Effector memory CD4-positive, alpha-beta T cell (primary cell): ENCODE data around the gene SEC22C.

ENCODE experiments used
- DNase-seq, 3 donors: peaks; one replicate each; pipeline ENCODE4 v3.0.0-alpha.2; 2020
- H3K27ac ChIP-seq: 2 replicates; pipeline ENCODE4 v1.7.0; 2013; ENCODE audit warnings: mild to moderate bottlenecking, low read length, moderate library complexity; ENCODE audit not compliant: insufficient read depth, poor library complexity, severe bottlenecking
- H3K27me3 ChIP-seq: replicated peaks from 2 replicates; pipeline ENCODE4 v1.7.0; 2013; ENCODE audit warnings: mild to moderate bottlenecking, low read length; ENCODE audit not compliant: insufficient read depth, control insufficient read depth, poor library complexity, severe bottlenecking
- H3K36me3 ChIP-seq: 2 replicates; pipeline ENCODE4 v1.7.0; 2013; ENCODE audit warnings: mild to moderate bottlenecking, low read length, moderate library complexity; ENCODE audit not compliant: control insufficient read depth, insufficient read depth
- H3K4me1 ChIP-seq: 2 replicates; pipeline ENCODE4 v1.7.0; 2013; ENCODE audit warnings: low read length, mild to moderate bottlenecking; ENCODE audit not compliant: control insufficient read depth, insufficient read depth, poor library complexity, severe bottlenecking
- H3K4me3 ChIP-seq: 2 replicates; pipeline ENCODE4 v1.7.0; 2013; ENCODE audit warnings: low read length, low read depth, mild to moderate bottlenecking; ENCODE audit not compliant: insufficient read depth, poor library complexity, severe bottlenecking
- H3K9me3 ChIP-seq: 2 replicates; pipeline ENCODE4 v1.7.0; 2013; ENCODE audit warnings: mild to moderate bottlenecking, low read length, moderate library complexity; ENCODE audit not compliant: control insufficient read depth
- total RNA-seq, 3 donors: gene quantifications; one replicate each; lab custom pipeline; 2026; lab: John Stamatoyannopoulos, UW

Gene SEC22C, protein sequence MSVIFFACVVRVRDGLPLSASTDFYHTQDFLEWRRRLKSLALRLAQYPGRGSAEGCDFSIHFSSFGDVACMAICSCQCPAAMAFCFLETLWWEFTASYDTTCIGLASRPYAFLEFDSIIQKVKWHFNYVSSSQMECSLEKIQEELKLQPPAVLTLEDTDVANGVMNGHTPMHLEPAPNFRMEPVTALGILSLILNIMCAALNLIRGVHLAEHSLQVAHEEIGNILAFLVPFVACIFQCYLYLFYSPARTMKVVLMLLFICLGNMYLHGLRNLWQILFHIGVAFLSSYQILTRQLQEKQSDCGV
- 84.4 to 118 (median 107) reads per million in 3 donors for total RNA-seq

DNA sequence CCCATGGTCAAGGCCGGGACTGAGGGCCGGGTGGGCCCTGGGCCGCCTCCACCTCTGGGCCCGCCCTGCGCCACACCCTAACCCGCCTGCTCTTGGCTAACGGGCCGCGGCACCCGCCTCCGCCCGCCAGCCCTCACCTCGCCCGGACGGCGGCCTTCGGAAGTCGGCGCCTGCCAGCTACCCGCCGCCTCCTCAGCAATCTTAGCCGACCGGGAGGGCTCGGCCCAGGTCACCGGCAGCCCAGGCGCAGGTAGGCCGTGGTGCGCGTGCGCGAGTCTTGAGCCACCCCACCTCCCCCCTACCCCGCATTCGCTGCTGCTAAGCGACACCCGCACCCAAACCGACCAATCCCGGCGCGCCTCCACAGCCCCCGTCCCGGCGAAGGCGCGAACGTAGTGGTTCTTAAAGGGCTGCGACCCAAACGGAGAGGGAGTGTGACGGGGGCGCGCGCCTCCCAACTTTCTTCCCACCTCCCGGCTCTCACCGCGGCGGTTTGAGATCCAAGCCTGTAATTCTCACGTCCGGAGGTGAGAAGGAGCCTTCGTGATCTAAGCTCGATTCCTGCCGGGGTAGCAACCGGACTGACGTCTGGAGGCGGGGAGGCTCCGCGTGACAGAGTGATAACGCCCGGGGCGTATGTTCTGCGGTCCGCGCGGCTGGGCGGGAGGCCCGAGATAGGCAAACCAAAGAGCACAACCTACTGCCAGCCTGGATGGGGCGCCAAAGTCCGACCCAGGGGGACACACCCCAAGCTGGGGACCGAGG is at the start of gene SEC22C:
SEC22C (minus strand) TSS at position 259 of the 765 bp plus-strand sequence. CDS start 12,921 bp downstream, outside the sequence.
- peak within 1 kb of the TSS; percentile 93 for H3K27ac ChIP-seq
- DNase-seq: peak; percentile 92 to 95 (median 94)
- peaks cover 4% of the 10 kb centered on the region for H3K4me1 ChIP-seq
- no peaks in the 10 kb centered on the region for H3K27me3 ChIP-seq
- H3K36me3 ChIP-seq: no peaks in the 10 kb centered on the region
- no peaks in the 10 kb centered on the region for H3K9me3 ChIP-seq
- H3K4me3 ChIP-seq: peak within 1 kb of the TSS; percentile 80

DNA sequence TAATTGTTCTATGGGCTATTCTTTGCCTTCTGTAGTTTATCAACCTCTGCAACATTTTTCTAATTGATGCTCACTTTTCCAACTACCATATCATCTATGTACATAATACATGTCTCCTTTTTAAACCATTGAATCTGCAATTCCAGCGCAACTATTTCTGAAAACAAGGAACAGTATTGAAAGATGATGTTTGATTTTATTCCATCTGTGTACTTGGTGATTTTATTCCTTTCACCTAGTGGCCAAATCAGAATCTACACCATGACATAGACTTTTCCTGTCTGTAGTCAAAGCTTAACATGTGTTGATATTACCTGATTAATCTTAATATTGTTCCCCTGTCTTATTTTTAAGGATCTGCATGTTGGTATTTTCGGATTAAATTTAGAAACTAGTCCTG is 31.7 kb upstream of the SEC22C start:
- no peak for DNase-seq
- H3K27ac ChIP-seq: no peak overlapping the region

DNA sequence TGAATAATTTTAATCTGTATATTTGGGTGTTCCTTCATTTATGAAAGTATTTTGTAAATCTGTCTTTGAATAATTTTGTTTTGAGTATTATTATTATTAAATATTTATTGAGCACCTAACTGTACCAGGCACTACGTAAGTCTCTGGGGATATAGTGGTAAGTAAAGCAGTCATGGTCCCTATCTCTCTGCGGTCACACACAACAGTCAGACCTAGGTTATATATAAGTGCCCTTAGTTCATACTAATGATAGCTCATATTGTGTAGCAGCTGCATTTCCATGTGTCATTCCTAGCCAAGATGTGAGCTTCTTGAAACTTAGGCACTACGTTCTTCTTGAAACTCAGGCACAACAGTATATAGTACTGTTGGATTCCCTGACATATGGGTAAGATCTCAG is 31.2 kb upstream of the SEC22C start:
- Histone ChIP-seq H3K9me3 (no peaks in the 10 kb centered on the region), H3K4me1 (peaks cover 18% of the 10 kb centered on the region), H3K27ac (no peak overlapping the region), H3K27me3 (no peaks in the 10 kb centered on the region), H3K36me3 (peaks cover 6% of the 10 kb centered on the region), H3K4me3 (no peak overlapping the region)
- no peak for DNase-seq

More for the DNA sequence above, 31.7 kb upstream of the SEC22C start:
- peaks cover 14% of the 10 kb centered on the region for H3K4me1 ChIP-seq
- H3K27me3 ChIP-seq: no peaks in the 10 kb centered on the region
- no peaks in the 10 kb centered on the region for H3K9me3 ChIP-seq
- peaks cover 8% of the 10 kb centered on the region for H3K36me3 ChIP-seq
- no peak overlapping the region for H3K4me3 ChIP-seq

DNA sequence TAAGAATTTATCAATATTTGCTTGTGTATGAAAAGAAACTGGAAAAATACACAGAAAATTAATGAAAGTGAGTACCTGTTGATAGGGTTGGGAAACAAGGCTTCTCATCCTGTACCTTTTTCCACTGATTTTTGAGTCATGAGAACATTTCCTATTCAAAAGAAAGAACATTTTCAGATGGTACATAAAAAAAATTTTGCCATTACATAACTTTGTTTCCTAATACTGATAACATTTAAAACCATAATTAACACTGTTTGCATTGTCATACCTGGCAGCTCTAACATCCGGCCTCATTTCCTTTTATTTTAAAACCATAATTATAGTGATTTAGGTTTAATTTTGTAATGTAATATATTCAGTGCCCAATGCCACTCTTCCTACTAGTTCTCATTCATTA is 30.4 kb upstream of the SEC22C start:
- DNase-seq: no peak
- Histone ChIP-seq H3K9me3 (no peaks in the 10 kb centered on the region), H3K4me3 (no peak overlapping the region), H3K27ac (peak overlapping the region; percentile 14), H3K27me3 (no peaks in the 10 kb centered on the region), H3K4me1 (peaks cover 18% of the 10 kb centered on the region), H3K36me3 (peaks cover 6% of the 10 kb centered on the region)

DNA sequence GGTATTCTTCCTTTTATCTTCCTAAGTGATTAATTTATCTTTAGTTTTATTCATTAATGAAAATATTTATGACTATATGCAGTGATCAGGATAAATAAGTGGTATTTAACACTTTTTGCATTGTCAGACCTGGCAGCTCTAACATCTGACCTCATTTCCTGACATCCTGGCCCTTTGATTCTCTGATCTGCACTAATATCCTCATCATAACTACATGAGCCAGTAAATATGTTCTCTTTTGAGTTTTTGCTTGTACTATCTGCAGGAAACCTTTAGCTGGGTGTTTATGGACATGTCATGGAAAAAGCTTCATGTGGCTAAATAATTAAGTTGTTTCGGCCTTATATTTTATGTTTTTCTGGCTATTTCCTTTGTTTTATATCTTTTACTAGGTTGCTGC is 29.2 kb upstream of the SEC22C start:
- peak overlapping the region; percentile 21 for H3K27ac ChIP-seq

DNA sequence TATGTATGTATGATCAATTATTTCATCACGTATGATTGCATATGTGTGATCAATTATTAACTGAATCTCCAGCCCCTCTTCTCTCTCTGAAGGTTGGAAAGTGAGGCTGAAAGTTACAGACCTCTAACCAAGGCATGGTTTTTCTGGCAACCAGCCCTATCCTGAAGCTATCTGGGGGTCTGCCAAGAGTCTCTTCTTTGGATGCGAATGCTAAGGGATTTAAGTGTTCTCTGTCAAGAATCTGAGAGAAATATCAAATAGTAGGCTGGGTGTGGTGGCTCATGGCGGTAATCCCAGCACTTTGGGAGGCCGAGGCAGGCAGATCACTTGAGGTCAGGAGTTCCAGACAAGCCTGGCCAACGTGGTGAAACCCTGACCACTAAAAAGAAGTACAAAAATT is 26.8 kb upstream of the SEC22C start:
- no peaks in the 10 kb centered on the region for H3K27me3 ChIP-seq
- no peak overlapping the region for H3K27ac ChIP-seq
- DNase-seq: no peak
- no peaks in the 10 kb centered on the region for H3K36me3 ChIP-seq
- H3K9me3 ChIP-seq: no peaks in the 10 kb centered on the region
- H3K4me3 ChIP-seq: no peak overlapping the region
- H3K4me1 ChIP-seq: peaks cover 14% of the 10 kb centered on the region

More for the DNA sequence above, 29.2 kb upstream of the SEC22C start:
- Histone ChIP-seq H3K36me3 (peaks cover 2% of the 10 kb centered on the region), H3K4me3 (no peak overlapping the region), H3K9me3 (no peaks in the 10 kb centered on the region), H3K27me3 (no peaks in the 10 kb centered on the region), H3K4me1 (peaks cover 18% of the 10 kb centered on the region)
- DNase-seq: no peak

DNA sequence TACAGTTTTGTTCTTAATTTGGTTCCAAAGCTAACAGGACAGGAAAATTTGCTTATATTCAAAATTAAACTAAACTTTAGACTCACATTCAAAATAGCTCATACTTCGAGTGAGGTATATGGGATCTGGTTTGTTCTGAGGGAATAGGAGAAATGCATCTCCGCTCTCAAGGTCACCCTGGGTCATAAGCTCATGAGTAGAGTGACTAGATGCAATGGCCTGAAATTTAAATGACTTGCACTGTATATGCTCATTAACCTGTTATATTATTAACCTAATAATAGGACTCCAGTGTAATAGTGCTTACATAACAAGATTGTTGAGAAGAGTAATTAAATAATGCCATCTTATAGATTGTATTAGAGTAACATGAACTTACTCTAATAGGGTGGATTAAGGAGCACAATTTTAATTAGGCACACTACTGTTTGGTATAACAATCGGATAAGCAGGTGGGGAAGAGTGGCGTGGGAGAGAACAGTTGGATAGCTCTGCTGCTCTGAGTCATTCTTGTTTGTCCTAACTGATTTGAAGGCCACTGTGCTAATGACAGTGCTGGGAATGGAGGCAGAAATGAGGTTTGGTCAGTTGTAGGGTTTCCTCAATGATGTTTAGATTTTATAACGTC is 23.9 kb upstream of the SEC22C start:
- H3K36me3 ChIP-seq: no peaks in the 10 kb centered on the region
- DNase-seq: no peak
- H3K4me1 ChIP-seq: peaks cover 14% of the 10 kb centered on the region
- H3K9me3 ChIP-seq: no peaks in the 10 kb centered on the region
- no peak overlapping the region for H3K27ac ChIP-seq
- no peaks in the 10 kb centered on the region for H3K27me3 ChIP-seq
- H3K4me3 ChIP-seq: no peak overlapping the region

DNA sequence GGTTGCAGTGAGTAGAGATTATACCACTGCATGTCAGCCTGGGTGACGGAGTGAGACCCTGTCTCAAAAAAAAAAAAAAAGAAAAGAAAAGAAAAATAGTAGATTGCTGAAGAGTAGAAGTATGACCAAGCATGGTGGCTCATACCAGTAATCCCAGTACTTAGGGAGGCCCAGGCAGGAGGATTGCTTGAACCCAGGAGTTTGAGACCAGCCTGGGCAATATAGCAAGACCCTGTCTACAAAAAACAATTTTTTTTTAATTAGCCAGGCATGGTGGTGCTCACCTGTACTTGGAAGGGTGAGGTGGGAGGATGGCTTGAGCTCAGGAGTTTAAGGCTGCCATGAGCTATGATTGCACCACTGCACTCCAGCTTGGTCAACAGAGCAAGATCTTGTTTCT is 21.2 kb upstream of the SEC22C start:
- H3K9me3 ChIP-seq: no peaks in the 10 kb centered on the region
- DNase-seq: no peak
- no peaks in the 10 kb centered on the region for H3K36me3 ChIP-seq
- H3K27me3 ChIP-seq: no peaks in the 10 kb centered on the region
- peaks cover 10% of the 10 kb centered on the region for H3K4me1 ChIP-seq
- H3K4me3 ChIP-seq: no peak overlapping the region
- no peak overlapping the region for H3K27ac ChIP-seq

DNA sequence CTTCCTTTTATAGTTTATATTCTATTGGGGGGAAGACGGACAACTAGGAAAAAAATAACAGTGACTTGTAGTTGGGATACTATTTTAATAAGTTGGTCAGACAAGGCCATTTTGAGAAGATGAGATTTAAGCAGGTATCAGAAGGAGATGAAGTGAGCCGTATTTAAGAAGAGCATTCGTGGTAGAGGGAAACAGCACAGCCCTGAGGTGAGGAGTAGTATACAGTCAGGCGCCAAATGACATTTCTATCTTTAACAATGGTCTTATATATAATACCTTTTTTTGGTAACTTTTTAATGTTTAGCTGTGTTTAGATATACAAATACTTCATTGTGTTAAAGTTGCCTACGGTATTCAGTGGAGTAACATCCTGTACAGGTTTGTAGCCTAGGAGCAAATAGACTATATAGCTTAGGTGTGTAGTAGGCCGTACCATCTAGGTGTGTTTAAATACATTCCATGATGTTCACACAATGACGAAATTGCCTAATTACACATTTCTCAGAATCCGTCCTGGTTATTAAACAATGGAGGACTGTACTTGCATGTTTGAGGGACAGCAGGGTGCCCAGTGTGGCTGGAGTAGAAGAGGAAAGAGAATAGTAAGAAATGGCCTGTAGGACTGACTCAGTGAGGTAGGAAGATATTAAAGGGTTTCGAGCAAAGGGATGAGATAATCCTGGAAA is 20.3 kb upstream of the SEC22C start:
- Histone ChIP-seq H3K4me1 (peaks cover 10% of the 10 kb centered on the region), H3K9me3 (no peaks in the 10 kb centered on the region), H3K36me3 (no peaks in the 10 kb centered on the region), H3K27ac (no peak overlapping the region), H3K4me3 (peak overlapping the region; percentile 88), H3K27me3 (no peaks in the 10 kb centered on the region)
- DNase-seq: no peak
